ENCODE data around the gene HOTAIR.
A peak's percentile ranks its signal among the peaks of the same experiment; 100 is the strongest.

Gene HOTAIR

GRCh38 chr12:54015018-54015931, 40.5 kb upstream of the HOTAIR start:
- TF ChIP-seq CTCF (conservative IDR thresholded peaks at IDR 0.05) (no peak), ZFX (IDR thresholded peaks at IDR 0.05) (no peak)
- peak overlapping the region; percentile 89 for H3K27ac ChIP-seq

GRCh38 chr12:54014377-54015017, 39.7 kb upstream of the HOTAIR start:
- TF ChIP-seq CTCF (conservative IDR thresholded peaks at IDR 0.05), result no peak
- no peak for TF ChIP-seq ZFX (IDR thresholded peaks at IDR 0.05)
- peak overlapping the region; percentile 89; the same call in 1 of the 2 replicates for H3K27ac ChIP-seq

GRCh38 chr12:54012631-54013409, 38.1 kb upstream of the HOTAIR start:
- no peak for TF ChIP-seq CTCF (conservative IDR thresholded peaks at IDR 0.05)
- no peak for TF ChIP-seq ZFX (IDR thresholded peaks at IDR 0.05)
- H3K27ac ChIP-seq, result no peak overlapping the region

DNA sequence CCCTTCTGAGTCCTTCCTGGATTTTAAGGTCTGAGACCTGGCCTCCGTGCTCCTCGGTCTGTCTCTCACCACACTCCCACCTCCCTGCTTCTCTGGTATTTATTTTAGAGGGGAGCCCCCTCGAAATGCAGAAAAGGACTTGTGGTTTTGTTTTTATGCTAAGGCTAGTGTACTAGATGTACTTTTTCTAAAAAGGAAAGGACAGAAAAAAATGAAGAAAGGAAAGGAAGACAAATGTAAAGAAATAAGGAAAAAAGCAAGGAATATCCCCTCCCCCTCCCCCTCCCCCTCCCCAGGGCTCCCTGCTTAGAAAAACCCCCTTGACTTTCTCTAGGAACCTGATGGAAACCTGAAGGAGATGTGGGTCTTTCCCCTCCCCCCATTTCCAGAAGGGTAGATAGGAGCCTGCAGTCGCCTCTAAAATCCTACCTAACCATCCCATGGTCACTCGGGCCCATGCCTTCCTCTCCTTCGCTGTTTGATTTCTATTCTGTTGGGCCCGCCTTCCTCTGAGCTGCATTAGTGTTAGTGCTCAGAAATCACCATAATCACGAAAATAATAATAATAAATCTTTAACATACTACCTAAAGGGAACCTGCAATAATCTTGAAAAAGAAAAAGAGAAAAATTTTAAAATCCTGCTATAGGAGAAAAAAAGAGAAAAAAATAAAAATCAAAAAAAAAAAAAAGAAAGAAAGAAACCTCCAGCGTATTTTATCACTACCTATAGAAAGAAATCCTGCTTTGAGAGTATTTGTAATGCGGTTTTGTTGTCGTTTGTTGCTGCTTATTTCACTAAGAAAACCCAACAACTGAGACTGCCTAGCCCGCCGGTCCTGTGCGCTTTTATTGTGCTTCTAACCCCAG, 37.1 kb upstream of the HOTAIR start:
- no peak overlapping the region for H3K27ac ChIP-seq
- TF ChIP-seq CTCF (conservative IDR thresholded peaks at IDR 0.05), result no peak
- no peak for TF ChIP-seq ZFX (IDR thresholded peaks at IDR 0.05)

- peak overlapping the region; percentile 15; the same call in 1 of the 2 replicates for H3K27ac ChIP-seq
- TF ChIP-seq CTCF (conservative IDR thresholded peaks at IDR 0.05), result no peak
- TF ChIP-seq ZFX (IDR thresholded peaks at IDR 0.05), result no peak
Observed at GRCh38 chr12:54010972-54011664, 36.4 kb upstream of the HOTAIR start.
